ENCODE measurements around the gene BIN1.

The BIN1 gene

DNA sequence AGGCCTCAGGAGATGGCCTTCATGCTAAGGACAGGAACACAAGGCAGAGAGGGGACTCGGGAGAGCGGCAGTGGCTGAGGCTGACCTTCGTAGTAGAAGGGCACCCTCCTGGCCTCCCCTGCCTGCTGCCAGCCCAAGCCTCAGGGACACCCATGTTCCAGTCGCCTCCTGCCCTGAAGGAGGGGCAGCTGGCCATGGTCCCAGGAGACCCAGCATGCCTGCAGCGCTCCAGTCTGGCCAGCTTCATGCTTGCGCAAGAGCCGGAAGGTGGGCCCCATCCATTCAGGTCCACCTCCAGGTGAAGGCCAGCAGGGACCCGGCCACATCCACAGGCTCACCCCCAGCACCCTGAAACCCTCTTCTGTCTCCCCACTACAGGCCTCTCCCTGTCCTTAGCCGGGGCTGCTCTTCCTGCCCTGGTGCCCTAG is 35.0 kb downstream of the BIN1 start:
- no peak for DNase-seq

DNA sequence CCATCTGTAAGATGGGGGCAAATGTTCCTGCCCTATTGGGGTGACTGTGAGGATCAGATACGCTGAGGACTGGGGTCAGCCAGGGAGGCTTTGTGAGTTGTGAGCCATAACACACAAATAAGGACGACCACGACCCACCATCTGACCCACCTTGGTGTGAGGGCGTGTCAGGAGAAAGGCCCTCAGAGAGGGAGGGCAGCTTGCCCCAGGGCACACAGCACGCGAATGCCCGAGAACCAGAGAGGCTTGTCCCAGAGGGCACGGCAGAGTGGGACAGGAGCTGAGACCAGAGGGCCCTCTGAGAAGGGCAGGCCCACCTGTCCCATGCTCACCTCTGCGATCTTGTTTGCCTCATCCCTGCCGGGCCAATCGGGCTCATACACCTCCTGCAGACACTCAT is 36.7 kb downstream of the BIN1 start:
- no peak for DNase-seq

DNA sequence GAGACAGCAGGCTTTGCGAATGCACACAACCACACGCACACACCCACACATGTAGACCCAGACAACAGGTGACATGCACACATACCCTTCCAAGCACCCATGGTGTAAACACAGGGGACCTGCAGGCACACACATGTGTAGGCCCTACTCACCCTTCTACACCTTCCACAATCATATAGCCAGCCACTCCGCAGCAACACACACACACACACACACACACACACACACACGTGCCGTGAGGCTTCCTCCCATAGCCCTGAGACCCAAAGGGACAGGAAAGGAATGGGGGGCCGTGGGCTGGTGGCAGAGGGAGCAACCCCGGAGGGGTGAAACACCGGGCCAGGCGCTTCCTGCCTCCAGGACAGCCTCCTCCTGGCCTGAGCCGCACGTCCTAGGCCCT is 37.4 kb downstream of the BIN1 start:
- no peak for DNase-seq

DNA sequence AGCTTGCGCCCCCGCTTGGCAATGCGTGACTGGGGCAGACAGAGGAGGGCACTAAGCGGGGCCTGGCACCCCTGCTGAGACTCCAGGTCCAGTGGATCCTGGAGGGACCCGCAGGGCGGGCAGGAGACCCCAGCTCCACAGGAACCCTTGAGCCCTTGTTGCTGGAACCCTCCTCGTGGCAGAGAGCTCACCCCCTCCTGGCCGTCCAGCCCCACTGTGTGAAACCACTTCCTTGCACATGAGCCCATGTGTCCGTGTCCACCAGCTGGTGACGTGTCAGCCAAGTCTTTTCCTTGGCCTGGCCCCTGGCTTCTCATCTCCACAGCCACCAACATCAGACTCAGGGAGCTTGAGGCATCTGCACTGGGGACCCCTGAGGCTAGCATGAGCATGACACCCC is 38.0 kb downstream of the BIN1 start:
- DNase-seq: no peak

DNA sequence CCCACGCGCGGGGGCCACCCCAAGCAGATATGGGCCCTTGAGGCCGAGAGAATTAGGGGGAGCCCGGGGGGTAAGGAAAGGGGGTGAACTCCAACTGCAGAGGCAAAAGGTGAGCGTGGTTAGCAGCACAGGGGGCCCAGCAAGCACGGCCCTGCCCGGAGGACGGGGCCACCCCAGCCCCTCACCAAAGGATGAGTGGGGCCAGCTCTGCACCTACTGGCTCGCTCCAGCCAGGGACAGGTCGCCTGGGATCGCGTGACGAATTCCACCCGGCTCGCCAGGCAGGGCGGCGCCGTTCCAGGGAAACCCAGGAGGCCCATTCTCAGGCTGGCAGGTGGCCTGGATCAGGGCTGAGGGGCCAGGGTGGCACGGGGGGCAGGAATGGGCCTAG is 38.6 kb downstream of the BIN1 start:
- DNase-seq: no peak

DNA sequence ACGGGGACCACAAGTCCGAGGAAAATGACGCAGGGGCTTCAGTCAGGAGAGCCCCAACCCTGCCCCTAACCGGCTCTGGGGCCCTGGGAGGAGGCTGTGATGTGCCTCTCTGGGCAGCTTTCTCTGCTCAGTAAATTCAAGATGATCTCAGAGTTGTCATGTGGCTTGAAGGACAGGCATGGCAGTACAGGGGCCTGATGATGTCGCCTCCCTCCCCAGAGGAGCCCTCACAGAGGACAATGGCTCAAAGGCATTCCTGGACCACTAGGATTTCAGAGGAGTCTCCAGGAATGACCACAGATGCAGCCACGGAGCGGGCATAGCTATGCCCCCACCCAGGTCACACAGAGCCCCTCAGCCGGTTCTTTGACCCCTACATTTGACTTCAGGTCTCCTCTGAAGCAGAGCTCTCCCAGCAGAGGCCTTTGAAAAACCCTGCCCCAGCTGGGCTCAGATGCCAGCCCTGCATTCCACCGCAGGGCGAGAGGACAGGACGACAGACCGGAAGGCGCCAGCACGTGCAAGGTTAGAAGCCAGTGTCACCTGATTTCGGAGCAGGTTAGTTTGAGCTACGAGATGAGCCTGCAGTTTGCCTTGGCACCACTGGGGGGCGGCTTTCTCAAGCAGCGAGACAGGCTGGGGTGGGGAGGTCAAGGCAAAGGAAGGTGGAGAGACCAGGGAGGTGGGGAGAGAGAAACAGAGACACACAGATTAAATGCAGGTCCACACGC is 39.2 kb downstream of the BIN1 start:
- peak; percentile 41 to 71 (median 53) for DNase-seq

DNA sequence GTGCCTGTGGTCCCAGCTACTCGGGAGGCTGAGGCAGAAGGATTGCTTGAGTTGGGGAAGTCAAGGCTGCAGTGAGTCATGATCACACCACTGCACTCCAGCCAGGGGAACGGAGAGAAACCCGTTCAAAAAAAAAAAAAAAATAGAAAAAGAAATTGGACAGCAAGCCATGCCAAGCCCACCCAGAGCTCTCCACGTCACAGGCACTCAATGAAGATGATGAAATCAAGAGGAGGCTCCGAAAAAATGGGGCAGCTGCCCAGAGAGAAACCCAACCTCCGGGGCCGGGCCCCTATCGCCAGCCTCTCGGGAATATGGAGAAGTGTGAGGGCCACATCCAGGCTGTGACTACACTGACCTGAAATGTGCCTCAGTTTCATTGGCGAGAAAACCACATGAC is 40.0 kb downstream of the BIN1 start:
- DNase-seq: no peak

DNA sequence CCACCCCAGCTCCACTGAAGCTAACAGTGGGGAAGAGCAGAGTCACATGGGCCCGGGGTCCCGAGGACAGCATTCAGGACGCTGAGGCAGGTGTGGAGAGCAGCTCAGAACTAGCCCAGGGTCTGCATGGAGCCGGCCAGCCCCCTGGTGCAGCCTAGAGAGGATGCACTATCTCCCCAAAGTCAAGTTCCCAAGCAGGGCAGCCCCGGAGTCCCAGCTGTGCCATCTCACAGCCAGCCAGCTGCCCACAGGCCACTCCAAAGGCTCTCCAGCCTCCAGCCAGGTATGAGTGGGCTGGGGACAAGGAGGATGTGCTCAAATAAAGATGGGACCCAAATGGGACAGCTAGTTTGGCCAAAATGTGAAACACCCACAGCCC is 41.0 kb downstream of the BIN1 start:
- no peak for DNase-seq

DNA sequence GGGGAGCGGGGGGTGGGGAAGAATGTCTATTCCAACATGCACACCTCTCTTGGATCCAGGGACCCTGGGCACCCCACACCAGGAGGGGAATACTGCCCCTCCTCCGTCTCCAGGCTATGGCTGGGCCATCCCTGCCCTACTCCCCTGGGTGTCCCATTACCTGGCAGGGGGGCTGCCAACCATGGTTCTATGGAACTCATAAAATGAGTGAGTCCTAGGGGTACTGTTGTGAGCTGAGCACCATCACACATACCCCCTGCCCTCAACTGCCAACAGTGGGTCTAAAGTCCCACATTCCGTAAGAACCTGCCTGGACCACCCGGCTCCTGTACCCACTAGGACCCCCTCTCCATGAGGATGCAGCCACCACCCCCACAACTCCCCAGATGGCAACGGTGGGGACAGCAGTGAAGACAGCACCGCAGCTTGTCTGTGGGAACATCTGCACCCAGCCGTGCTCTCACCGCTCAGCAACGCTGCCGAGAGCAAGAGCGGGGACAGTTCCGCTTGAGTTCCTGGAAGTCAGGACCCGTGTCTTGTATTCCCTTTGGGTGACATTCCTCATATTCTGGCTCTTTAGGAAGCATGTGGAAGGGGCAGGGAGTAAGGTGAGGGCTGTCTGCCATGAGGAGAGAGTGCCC is 41.5 kb downstream of the BIN1 start:
- DNase-seq: no peak

DNA sequence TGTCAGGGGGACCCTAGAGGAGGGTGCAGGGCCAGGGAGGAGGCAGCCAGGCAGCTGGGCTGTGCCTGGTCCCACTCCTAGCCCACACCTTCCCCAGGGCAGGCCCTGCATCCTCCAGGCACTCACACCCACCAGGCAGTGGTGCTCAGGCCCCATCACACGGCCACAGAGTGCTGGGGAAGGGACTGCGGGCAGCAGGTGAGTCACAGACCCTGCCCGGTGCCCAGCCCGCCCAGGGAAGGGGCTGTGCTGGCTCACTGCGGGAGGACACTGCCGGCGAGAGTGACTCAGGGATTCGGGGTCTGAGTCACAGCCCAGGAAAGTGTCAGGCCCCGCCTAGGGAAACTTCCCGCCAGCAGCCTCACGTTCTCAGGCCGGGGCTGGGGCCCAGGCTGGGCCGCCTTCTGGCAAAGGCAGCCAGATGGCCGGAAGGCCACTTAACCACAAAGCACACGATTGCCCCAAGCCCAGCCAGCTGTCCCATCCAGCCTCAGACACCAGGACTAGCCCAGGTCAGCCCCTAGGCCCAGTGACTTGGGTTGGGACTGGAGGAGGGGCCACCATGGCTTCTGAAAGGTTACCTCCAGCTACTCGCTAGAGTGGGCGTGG is 42.2 kb downstream of the BIN1 start:
- DNase-seq: no peak

DNA sequence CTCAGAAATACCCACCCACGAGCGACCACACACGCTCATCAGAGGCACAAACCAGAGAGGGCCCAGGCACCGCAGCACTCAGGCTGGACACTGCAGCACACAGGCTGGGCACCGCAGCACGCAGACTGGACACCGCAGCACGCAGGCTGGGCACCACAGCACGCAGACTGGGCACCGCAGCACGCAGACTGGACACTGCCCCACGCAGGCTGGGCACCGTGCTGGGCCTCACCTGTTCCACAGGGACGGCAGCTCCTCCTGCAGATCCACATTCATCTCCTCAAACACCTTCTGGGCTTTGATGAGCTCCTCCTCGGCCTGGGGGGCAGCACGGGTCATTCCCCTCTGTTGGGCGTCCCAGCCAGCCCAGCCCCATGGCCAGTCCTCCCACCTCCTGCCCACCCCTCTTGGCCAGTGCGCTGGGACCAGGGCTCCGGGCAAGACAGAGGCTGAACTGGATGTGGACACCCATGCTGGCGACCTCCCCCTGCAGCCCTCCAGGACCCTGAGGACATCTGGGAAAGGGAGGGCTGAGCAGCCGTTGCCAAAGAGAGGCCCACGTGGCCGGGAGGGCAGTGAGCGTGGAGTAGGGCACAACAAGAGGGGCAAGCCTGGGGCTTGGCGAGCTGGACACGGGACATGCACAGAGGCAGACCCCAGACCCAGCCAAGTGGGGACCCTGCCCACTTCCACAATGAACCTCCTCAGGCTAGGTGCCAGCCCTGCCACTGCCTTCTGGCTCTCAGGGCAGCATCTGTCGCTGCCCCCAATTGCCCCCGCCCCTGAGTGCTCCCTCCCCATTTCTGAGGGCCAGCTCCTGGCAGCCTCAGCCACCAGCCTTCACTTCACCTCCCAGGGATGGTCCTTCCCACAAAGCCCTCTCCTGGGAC is 43.0 kb downstream of the BIN1 start:
- no peak for DNase-seq

DNA sequence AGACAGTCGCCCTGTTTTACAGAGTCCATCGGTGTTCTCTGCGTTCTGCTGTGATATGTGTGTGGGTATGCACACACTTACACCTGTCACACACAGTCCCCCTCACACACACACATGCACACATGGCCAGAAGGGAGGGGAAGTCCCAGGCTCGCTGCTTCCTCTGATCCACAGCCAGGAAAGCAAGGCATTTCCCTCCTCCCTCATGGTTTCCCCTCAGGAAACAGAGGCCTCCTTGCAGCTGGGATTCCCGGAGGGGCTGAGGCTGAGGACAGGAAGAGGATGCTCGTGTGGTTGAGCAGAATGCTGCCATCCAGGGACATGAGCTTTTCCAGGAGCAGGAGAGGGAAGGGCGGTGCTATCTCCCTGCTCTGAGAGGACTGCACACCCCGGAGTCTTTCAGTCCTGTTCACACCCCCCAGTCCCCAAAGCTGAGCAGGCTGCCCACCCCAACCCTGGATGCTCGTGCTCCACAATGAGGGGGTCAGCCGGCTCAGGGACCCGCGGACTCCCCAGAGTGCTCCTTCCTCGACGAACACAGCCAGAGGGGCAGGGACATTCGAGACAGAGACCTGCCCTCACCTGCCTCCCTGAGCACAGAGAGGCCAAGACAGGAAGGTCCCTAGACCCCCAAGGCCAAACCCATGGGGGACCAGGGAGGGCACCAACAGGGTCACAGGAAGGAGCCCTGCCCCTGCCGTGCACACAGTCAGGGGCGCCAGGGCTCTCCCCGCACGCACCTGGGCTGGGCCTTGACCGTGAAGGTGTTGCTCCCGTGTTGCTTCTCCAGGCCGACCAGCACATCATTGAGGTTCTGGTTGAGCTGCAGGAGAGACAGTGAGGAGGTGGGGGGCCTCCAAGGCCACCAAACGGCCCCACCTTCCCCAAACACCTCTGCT is 45.3 kb downstream of the BIN1 start:
- no peak for DNase-seq

DNA sequence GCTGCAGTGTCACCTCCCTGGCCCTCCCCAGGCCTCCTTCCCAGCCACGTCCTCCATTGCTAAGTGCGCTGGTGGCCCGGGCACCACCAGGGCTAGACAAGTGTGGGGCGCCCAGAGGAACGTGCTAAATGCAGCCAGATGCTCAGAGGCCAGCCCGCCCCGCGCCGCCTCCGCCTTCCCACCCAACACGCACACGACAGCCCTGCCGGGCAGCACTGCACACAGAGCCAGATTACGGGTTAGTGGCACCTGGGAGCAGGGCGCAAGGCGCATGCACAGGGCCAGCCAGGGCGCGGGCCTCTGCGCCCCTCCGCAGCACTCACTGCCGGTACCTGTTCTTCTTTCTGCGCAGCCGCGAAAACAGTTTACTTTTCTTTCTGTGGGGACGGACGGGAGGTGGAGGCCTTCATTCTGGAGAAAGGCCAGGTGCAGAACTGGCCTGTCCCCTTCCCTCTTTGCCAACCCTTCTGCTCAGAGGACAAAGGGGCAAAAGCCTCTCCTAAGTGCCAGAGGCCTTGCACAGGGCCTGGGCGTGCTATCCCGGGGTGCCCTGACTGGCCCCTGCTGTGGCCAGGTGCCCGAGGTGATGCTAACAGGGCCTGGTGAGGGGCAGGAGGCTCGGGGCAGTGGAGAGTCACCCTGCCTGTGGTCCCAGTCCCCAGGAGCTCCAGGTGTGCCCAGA is 46.5 kb downstream of the BIN1 start:
- no peak for DNase-seq

DNA sequence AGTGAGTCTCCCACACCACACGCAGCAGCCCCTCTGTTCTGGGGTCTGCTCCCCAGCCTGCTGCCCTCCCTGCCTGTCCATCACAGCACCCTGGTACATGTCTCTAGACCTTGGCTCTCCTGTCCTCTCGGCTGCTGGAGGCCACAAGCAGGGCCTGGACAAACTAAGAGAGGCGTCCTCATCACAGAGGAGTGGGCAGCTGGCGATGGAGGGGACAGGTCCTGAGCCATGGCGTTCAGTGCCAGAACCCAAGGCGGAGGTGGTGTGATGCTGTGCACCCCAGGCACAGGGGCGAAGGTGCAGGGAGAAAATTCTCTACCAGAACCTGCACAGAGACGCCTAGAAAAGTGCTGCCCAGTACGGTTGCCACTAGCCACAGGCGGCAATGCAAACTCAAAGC is 47.4 kb downstream of the BIN1 start:
- no peak for DNase-seq

DNA sequence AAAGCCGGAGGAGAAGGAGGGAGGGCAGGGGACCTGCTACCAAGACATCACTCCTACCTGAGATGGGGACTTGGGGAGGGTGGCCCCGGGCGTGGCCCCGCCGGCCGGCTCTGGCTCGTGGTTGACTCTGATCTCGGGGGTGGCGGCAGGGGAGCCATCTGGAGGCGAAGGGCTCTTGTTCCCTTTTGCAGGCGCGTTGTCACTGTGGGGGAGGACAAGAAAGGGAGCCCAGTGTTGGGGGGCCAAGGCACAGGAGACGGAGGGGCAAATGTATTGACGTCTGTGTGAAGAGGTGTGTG is 48.1 kb downstream of the BIN1 start:
- no peak for DNase-seq

DNA sequence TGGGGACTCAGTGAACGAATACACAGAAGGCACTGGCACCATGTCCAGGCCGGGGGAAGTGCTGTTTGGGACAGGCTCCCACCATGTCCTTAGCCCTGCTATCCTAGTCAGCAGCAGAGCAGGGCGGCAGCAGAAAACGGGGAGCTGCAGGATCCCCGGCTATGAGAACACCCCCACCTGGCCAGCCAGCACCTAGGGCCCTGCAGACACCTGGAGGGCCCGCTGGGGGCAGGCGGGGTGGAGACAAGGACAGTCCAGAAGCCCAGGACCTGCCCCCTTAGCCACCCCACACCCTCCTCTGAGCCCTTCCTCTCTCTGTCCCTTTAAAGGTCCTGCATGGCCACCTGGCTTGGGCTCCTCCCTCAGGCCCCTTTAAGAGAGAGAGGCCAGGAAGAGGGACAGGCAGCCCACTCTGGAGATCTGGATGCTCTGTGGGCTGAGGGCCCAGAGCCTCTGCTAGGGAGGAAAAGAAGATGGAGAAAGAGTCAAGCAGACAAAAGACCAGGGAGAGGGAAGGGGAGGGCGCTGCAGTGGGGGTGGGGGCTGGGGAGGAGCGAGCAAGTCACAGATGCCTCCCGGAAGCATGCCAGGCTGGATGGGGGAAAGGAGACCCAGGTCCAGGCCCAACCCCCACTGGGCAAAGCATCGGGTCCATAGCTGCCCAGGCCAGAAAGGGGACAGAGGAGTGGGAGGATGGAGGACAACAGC is 48.6 kb downstream of the BIN1 start:
- DNase-seq: peak in 2 of 6 experiments; percentile 12 to 41

DNA sequence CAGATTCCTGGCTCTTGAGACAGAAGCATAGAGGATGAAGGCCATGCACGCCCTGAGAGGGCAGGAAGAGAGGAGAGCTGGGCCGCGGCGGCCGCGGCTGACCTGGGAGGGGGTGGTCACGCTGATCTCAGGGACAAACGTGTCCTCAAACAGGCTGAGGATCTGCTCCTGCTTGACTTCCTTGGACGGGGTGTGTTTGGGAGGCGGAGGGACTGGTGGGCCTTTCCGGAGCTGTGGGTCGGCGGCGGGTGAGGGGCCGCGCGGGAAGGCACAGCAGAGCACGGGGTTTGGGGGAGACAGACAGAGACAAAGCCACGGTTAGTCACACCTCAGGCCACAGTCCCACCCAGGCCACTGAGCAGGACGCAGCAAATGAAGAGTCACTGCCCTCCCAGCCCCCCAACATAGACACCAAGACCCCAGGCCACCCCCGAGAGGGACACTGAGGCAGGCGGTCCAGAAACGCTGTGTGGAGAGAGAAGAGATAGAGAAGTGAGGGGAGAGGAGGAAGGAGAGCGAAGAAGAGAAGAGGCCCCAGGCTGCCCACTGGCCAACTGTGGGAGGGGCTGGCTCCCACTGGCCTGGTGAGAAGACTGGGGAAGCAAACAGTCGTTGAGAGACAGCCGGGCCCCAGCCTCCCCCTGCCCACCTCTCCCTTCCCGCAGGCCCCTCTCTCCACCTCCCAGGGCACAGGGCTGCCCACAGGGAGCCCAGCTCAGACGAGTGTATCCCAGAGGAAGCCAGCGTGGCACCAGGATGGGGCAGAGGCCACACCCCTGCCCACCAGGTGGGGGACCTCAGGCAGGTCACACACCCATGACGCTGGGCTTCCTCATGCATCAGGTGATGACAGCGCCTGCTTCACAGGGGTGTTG is 49.3 kb downstream of the BIN1 start:
- no peak for DNase-seq

DNA sequence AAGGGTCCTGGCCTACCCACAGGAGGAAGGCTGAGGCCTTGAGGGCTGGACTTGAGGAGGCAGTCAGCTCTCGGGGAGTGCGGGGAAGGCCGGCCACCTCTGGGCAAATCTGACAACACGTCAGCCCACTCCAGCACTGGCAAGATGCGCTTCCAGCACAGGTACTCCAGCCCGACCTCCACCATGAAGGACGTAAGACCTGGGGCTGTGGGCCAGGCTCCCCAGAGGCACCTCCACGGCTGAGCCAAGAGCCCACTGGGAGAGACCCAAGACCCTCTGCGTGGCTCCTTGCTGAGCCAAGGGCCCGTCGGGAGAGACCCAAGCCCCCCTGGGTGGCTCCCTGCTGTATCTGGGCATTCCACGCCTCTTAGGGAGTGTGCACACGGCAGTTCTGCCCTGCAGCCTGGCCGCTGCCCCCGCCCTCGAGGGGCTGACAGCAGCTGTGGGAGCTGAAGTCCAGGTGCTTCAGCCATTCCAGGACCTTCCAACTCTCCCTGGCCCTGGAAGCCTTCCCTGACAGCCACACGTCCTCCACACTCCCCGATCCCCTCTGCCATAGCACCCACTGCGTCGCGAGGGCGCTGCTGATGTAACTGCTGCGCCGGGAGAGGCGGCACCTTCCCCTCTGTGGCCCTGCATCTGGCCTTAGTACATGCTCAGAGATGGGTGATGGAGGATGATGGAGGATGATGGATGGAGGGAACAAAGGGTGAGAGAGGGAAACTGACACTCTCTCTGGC is 50.2 kb downstream of the BIN1 start:
- no peak for DNase-seq

DNA sequence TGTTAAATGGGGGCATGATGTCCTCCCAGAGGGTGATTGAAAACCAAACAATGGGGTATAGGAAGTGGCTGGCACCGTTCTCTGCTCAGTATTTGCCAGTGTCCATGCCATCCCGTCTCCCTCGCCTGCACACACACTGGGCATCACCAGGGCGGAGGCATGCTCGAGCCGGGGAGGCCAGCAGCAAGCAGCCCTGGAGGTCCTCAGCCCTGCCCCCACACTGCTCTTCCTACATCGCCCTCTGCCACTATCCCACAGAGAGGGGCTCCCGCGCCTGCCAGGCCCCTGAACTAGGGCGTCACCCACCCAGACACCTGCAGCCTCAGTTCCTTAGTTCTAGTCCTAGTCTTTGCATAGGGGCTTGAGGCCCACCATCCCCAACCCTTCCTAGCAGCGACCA is 50.9 kb downstream of the BIN1 start:
- no peak for DNase-seq

DNA sequence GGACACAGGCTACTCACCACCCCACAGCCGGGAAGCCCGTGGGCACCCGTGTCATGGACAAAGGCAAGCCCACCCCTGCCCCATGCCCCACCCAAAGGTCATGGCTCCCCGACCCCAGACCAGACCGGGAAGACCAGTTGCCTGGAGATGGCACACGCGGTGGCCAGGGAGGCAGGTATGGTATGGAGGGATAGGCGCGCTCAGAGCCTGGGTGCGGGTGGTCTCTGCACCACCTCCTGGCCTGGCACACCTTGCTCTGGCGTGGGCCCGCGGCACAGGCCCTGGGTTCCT is 51.2 kb downstream of the BIN1 start:
- no peak for DNase-seq

Measured in stimulated activated naive CD4-positive, alpha-beta T cell (primary cell).